ENCODE measurements around the gene SLC25A12. TPM values are rescaled to one million over a fixed set of nuclear protein-coding genes. Genes with fewer than 3 reads are reported as not detected.
"Not testable (repeated sequence)": the region's sequence is repeated elsewhere in the genome, so short reads cannot be mapped to it uniquely, and the experiment has no call there.

The SLC25A12 gene
- polyA plus RNA-seq, 1 experiment: 16.3 TPM

GRCh38 chr2:171763602-171764001 is 130.4 kb downstream of the SLC25A12 start:
- TF ChIP-seq, protein P1, sequence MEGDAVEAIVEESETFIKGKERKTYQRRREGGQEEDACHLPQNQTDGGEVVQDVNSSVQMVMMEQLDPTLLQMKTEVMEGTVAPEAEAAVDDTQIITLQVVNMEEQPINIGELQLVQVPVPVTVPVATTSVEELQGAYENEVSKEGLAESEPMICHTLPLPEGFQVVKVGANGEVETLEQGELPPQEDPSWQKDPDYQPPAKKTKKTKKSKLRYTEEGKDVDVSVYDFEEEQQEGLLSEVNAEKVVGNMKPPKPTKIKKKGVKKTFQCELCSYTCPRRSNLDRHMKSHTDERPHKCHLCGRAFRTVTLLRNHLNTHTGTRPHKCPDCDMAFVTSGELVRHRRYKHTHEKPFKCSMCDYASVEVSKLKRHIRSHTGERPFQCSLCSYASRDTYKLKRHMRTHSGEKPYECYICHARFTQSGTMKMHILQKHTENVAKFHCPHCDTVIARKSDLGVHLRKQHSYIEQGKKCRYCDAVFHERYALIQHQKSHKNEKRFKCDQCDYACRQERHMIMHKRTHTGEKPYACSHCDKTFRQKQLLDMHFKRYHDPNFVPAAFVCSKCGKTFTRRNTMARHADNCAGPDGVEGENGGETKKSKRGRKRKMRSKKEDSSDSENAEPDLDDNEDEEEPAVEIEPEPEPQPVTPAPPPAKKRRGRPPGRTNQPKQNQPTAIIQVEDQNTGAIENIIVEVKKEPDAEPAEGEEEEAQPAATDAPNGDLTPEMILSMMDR (IDR thresholded peaks at IDR 0.05; ENCODE audit: insufficient read depth, low read depth, low read length): no peak
- Histone ChIP-seq H3K4me3 (ENCODE audit: low read depth, low read length) (no peak overlapping the region), H3K27me3 (ENCODE audit: control insufficient read depth, insufficient read depth, low read length) (no peaks in the 10 kb centered on the region), H3K36me3 (ENCODE audit: control insufficient read depth, insufficient read depth, low read length) (0 out of 2 replicates have a peak, but pooled peaks cover 2% of the 10 kb centered on the region)
- CTCF ChIA-PET: no interaction called here
- no peak for DNase-seq (ENCODE audit: low read depth)
- POLR2A ChIA-PET: no interaction called here

DNA sequence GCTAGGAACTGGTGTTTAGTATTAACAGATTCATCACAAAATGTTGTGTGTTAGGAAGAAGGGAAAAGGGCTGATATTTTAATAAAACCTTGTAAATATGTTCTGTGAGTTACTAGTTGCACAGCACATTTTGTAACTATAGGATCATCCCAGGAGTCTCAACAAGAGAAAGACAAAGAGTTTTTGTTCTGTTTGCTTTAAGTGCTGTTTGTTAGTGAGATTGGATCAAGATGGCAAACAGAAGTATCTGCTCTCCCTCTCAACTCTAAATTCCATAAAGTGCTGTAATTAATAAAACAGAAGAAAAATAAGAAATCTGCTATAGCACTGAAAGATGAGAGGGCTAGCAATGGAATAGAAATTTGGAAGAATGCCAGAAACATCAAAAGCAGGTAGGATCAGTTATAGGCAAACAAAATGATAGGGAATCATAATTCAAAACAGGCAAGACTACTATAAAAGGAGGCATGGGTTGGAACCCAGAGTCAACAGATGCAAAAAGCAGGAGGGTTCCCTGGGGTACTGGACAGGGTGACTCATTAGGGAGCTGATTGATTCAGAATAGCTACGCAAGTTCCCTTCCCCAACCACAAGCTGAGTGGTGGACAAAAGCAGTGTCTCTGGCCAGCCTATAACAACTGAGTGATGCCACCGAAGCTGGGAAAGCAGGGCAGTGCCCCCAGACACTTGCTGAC is 131.0 kb downstream of the SLC25A12 start:
- ChIA-PET POLR2A (no interaction called here), CTCF (no interaction called here)
- Histone ChIP-seq H3K36me3 (ENCODE audit: control insufficient read depth, insufficient read depth, low read length) (0 out of 2 replicates have a peak, but pooled peaks cover 2% of the 10 kb centered on the region), H3K27me3 (ENCODE audit: control insufficient read depth, insufficient read depth, low read length) (no peaks in the 10 kb centered on the region), H3K4me3 (ENCODE audit: low read depth, low read length) (no peak overlapping the region)
- TF ChIP-seq, protein P1 (IDR thresholded peaks at IDR 0.05; ENCODE audit: insufficient read depth, low read depth, low read length): no peak
- DNase-seq (ENCODE audit: low read depth): no peak

DNA sequence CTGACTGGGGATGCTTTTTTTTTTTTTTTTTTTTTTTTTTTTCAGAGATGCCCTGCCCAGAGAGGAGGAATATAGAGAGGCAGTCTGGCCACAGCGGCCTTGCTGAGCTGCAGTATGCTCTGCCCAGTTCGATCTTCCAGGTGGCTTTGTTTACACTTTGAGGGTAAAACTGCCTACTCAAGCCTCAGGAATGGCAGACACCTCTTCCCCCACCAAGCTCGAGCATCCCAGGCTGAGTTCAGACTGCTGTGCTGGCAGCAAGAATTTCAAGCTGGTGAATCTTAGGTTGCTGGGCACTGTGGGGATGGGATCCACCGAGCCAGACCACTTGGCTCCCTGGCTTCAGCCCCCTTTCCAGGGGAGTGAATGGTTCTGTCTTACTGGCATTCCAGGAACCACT is 132.9 kb downstream of the SLC25A12 start:
- H3K36me3 ChIP-seq (ENCODE audit: control insufficient read depth, insufficient read depth, low read length); H3K4me3 ChIP-seq (ENCODE audit: low read depth, low read length); POLR2A ChIA-PET; H3K27me3 ChIP-seq (ENCODE audit: control insufficient read depth, insufficient read depth, low read length); DNase-seq (ENCODE audit: low read depth): not testable (repeated sequence)
- CTCF ChIA-PET: interaction anchor here (0.8 kb wide), 1 partner anchor 49 kb away, joined by 3 read pairs; no protein-coding TSS in a partner anchor

DNA sequence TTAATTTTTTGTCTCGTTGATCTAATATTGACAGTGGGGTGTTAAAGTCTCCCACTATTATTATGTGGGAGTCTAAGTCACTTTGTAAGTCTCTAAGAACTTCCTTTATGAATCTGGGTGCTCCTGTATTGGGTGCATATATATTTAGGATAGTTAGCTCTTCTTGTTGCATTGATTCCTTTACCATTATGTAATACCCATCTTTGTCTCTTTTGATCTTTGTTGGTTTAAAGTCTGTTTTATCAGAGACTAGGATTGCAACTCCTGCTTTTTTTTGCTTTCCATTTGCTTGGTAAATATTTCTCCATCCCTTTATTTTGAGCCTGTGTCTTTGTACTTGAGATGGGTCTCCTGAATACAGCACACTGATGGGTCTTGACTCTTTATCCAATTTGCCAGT is 135.3 kb downstream of the SLC25A12 start:
- H3K4me3 ChIP-seq (ENCODE audit: low read depth, low read length); CTCF ChIA-PET; POLR2A ChIA-PET: not testable (repeated sequence)

DNA sequence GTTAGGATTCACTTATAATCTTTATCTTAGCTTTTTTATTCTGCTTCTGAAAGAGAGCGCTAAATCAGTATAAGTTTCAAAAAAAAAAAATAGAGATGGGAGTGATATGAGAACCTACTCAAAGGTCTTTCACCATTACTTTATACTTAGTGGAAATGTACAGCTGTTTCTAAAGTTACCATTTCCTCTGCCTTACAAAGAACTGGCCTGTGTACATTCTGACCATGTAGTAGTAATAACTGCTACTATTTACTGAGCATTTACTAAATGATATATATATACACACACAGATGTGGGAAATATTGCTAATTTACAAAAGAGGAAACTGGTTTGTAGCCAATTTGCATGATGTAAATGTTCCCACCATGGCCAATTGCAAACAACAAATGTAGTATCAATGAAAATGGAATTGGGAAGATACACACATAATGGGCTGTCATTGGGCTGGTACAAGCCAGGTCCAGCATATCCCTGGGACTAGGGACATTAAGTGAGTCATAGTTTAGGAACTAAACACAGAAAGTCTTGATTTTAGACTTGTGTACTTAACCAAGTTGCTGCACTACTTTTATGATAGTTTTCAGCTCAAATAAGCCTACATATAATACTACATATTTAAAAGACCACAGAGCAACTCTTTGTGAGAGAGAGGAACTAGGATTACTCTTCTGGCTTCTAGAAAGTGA is 139.6 kb downstream of the SLC25A12 start:
- ChIA-PET POLR2A (interaction anchor here (0.7 kb wide), 1 partner anchor 191 kb away, joined by 4 read pairs; no protein-coding TSS in a partner anchor), CTCF (no interaction called here)
- Histone ChIP-seq H3K27me3 (ENCODE audit: control insufficient read depth, insufficient read depth, low read length) (no peaks in the 10 kb centered on the region), H3K36me3 (ENCODE audit: control insufficient read depth, insufficient read depth, low read length) (0 out of 2 replicates have a peak, but pooled peaks cover 3% of the 10 kb centered on the region), H3K4me3 (ENCODE audit: low read depth, low read length) (no peak overlapping the region)
- TF ChIP-seq, protein P1 (IDR thresholded peaks at IDR 0.05; ENCODE audit: insufficient read depth, low read depth, low read length): no peak
- no peak for DNase-seq (ENCODE audit: low read depth)

More for the DNA sequence above, 135.3 kb downstream of the SLC25A12 start:
- DNase-seq (ENCODE audit: low read depth); H3K36me3 ChIP-seq (ENCODE audit: control insufficient read depth, insufficient read depth, low read length); H3K27me3 ChIP-seq (ENCODE audit: control insufficient read depth, insufficient read depth, low read length): not testable (repeated sequence)

DNA sequence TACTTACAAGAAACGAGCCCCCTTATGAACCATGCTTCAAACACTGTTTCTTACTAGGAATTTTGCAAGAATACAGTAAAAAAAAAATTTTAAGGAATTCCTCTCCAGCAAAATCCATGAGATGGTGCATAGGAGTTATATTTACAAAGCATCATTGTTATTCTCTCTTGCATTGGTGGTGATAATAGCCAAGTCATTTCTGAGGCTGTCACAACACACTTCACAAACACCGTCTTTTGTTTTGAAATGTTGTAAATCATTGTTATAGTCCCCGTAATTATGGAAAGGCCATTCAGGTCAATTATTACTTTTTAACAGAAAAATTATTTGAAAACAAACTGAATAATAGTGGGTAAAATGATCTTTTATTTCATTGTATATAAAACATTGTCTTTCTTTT is 146.7 kb downstream of the SLC25A12 start:
- peaks cover 10% of the 10 kb centered on the region for H3K36me3 ChIP-seq (ENCODE audit: control insufficient read depth, insufficient read depth, low read length)
- POLR2A ChIA-PET: no interaction called here

More for the DNA sequence above, 146.7 kb downstream of the SLC25A12 start:
- Histone ChIP-seq H3K4me3 (ENCODE audit: low read depth, low read length) (no peak overlapping the region), H3K27me3 (ENCODE audit: control insufficient read depth, insufficient read depth, low read length) (no peaks in the 10 kb centered on the region)
- DNase-seq (ENCODE audit: low read depth): no peak
- TF ChIP-seq, protein P1 (IDR thresholded peaks at IDR 0.05; ENCODE audit: insufficient read depth, low read depth, low read length): no peak
- CTCF ChIA-PET: no interaction called here

Measured in BJ (cell line).